Measurements from ENCODE around the gene IL4. TPM values are rescaled to one million over a fixed set of nuclear protein-coding genes. Genes with fewer than 3 reads are reported as not detected.

Gene IL4
- total RNA-seq, 2 donors from 2014 or later: not detected

DNA sequence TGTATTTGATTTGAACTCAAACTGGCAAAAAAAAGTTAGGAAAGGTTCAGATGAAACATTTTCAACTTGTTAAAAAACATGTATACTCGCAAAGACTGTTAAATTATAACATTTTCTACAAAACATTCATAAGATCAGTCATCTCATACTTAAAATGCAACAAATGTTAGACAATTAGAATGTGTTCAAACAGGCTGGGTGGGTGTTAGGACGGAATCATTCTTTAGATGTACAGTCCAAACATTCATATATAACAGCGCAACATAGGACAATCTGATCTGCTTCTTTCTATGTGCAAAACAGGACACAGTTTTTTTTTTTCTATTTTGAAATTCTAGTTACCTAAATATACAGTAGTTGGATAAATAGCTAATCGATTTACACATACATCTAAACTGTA lies 22.2 kb downstream of the IL4 start:
- H3K4me3 ChIP-seq (ENCODE audit: low read length): no peak overlapping the region
- H3K36me3 ChIP-seq (ENCODE audit: control insufficient read depth, insufficient read depth, low read length): peaks cover 23% of the 10 kb centered on the region
- H3K4me1 ChIP-seq (ENCODE audit: control insufficient read depth, insufficient read depth, low read length): no peaks in the 10 kb centered on the region
- Mint-ChIP-seq H3K27ac (no peak overlapping the region), H3K4me1 (no peaks in the 10 kb centered on the region), H3K9me3 (no peaks in the 10 kb centered on the region), H3K4me3 (no peak overlapping the region), H3K36me3 (ENCODE audit: low read depth) (peaks cover 36% of the 10 kb centered on the region), H3K27me3 (ENCODE audit: insufficient read depth) (no peaks in the 10 kb centered on the region)
- no peak overlapping the region for H3K9ac ChIP-seq (ENCODE audit: extremely low read depth, low read length, poor library complexity, severe bottlenecking)
- no peaks in the 10 kb centered on the region for H3K9me3 ChIP-seq (ENCODE audit: control insufficient read depth, low read length)
- 94% methylated on average over 3 of the region's 4 CpGs; no CpG with 5 or more reads in 1 of the 2 experiments for WGBS, 2 experiments (ENCODE audit: insufficient coverage in 1 of 2, insufficient read length in 1 of 2)
- no peaks in the 10 kb centered on the region for H3K27me3 ChIP-seq (ENCODE audit: control insufficient read depth, insufficient read depth, low read length, poor library complexity, severe bottlenecking)
- H3K27ac ChIP-seq (ENCODE audit: low read depth, low read length): no peak overlapping the region
- DNase-seq: no peak
- TF ChIP-seq, protein P1, sequence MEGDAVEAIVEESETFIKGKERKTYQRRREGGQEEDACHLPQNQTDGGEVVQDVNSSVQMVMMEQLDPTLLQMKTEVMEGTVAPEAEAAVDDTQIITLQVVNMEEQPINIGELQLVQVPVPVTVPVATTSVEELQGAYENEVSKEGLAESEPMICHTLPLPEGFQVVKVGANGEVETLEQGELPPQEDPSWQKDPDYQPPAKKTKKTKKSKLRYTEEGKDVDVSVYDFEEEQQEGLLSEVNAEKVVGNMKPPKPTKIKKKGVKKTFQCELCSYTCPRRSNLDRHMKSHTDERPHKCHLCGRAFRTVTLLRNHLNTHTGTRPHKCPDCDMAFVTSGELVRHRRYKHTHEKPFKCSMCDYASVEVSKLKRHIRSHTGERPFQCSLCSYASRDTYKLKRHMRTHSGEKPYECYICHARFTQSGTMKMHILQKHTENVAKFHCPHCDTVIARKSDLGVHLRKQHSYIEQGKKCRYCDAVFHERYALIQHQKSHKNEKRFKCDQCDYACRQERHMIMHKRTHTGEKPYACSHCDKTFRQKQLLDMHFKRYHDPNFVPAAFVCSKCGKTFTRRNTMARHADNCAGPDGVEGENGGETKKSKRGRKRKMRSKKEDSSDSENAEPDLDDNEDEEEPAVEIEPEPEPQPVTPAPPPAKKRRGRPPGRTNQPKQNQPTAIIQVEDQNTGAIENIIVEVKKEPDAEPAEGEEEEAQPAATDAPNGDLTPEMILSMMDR (conservative IDR thresholded peaks at IDR 0.05): no peak

DNA sequence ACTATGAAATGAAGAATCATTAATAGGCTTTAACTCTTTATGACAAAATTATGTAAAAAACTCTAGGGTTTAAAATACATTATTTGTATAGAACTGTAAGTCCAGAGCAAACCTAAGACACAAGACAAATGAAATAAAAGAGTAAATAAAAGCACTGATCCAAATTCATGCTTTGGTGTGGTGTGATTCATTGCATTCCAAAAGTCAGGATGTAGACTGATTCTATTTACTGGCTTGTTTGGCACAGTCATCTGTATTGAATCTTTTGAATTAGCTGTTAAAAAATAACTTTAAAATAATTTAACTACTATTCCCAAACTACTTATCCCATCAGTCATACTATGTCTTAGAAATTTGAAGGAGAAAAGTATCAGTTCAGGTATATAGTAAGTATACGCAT lies 31.1 kb downstream of the IL4 start:
- TF ChIP-seq, protein P1 (conservative IDR thresholded peaks at IDR 0.05): no peak
- DNase-seq: no peak
- Histone ChIP-seq H3K27me3 (ENCODE audit: control insufficient read depth, insufficient read depth, low read length, poor library complexity, severe bottlenecking) (no peaks in the 10 kb centered on the region), H3K36me3 (ENCODE audit: control insufficient read depth, insufficient read depth, low read length) (peaks cover 36% of the 10 kb centered on the region), H3K9me3 (ENCODE audit: control insufficient read depth, low read length) (no peaks in the 10 kb centered on the region), H3K4me3 (ENCODE audit: low read length) (no peak overlapping the region), H3K9ac (ENCODE audit: extremely low read depth, low read length, poor library complexity, severe bottlenecking) (no peak overlapping the region), H3K27ac (ENCODE audit: low read depth, low read length) (no peak overlapping the region), H3K4me1 (ENCODE audit: control insufficient read depth, insufficient read depth, low read length) (no peaks in the 10 kb centered on the region)
- WGBS, 2 experiments (ENCODE audit: insufficient coverage in 1 of 2, insufficient read length in 1 of 2): no CpG with 5 or more reads among the region's 1 CpG
- H3K36me3 Mint-ChIP-seq (ENCODE audit: low read depth): peaks cover 24% of the 10 kb centered on the region
- H3K4me3 Mint-ChIP-seq: no peak overlapping the region
- H3K4me1 Mint-ChIP-seq: no peaks in the 10 kb centered on the region
- H3K27ac Mint-ChIP-seq: no peak overlapping the region
- H3K27me3 Mint-ChIP-seq (ENCODE audit: insufficient read depth): no peaks in the 10 kb centered on the region
- no peaks in the 10 kb centered on the region for H3K9me3 Mint-ChIP-seq

DNA sequence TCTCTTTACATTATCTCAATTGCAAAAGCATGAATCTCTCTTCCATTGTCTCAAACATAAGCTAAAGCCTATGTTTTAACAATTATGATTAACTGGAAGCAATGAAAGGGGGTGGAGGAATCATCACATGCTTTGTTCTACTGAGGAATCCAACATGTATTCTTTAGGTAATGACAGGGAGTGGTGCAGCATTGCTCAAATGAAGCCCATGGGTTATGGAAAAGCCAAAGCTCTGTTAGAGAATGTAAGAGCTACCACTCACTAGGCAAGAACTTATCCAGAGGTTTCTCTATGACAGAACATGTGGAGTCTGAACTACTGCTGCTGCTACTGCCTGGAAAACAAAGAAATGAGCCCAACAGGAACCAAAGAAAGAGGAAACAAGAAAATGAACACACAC lies 34.9 kb downstream of the IL4 start:
- Mint-ChIP-seq H3K27me3 (ENCODE audit: insufficient read depth) (no peaks in the 10 kb centered on the region), H3K9me3 (no peaks in the 10 kb centered on the region)

More for the DNA sequence above, 34.9 kb downstream of the IL4 start:
- H3K36me3 Mint-ChIP-seq (ENCODE audit: low read depth): peaks cover 10% of the 10 kb centered on the region
- peaks cover 11% of the 10 kb centered on the region for H3K36me3 ChIP-seq (ENCODE audit: control insufficient read depth, insufficient read depth, low read length)
- no peaks in the 10 kb centered on the region for H3K4me1 Mint-ChIP-seq
- H3K4me3 ChIP-seq (ENCODE audit: low read length): no peak overlapping the region
- no peak overlapping the region for H3K27ac ChIP-seq (ENCODE audit: low read depth, low read length)
- TF ChIP-seq, protein P1 (conservative IDR thresholded peaks at IDR 0.05): no peak
- no peak overlapping the region for H3K9ac ChIP-seq (ENCODE audit: extremely low read depth, low read length, poor library complexity, severe bottlenecking)
- H3K4me3 Mint-ChIP-seq: no peak overlapping the region
- H3K9me3 ChIP-seq (ENCODE audit: control insufficient read depth, low read length): no peaks in the 10 kb centered on the region
- no peak overlapping the region for H3K27ac Mint-ChIP-seq
- H3K4me1 ChIP-seq (ENCODE audit: control insufficient read depth, insufficient read depth, low read length): no peaks in the 10 kb centered on the region
- DNase-seq: no peak
- no peaks in the 10 kb centered on the region for H3K27me3 ChIP-seq (ENCODE audit: control insufficient read depth, insufficient read depth, low read length, poor library complexity, severe bottlenecking)
